Measurements from ENCODE around the gene UBQLN4.

Gene UBQLN4

DNA sequence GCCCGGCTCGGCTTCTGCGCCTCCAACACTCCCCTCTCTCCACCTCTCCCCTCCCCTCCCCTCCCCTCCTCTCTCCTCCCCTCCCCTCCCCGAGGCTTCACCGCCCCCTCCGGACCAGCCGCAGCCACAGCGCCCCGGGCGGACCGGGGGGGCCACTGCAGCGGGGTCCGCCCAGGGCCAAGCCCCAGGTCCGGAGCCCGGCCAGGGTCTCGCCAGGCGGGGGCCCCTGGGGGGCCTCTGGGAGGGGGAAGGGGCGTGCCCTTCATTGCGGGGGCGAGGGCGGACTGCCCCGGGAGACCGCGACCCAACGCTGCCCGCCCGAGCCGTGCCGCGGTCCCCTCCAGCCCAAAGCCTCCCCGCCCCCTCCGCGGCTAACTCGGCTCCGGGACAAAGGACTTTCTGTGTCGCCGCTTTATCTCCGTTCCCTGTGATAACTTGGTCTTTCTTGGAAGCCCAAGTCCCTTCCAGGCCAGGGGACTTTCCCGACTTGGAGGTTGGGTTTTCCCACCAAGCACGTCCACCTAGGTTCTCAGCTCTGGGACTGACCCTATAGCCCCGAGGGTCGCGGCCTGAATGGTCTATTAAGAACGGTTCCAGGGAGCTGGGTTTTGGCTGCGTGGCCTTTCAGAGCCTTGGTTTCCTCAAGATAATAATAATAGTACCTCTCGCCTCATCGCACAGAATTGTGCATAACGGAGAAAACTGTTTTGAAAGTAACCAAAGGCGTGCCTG, at the start of gene UBQLN4:
Gene UBQLN4 (minus strand): TSS at position 31 of the 732 bp plus-strand sequence. CDS start 97 bp downstream, outside the sequence.
- DNase-seq (ENCODE audit: low spot score) = peak; percentile 95
- TF ChIP-seq, protein P1, sequence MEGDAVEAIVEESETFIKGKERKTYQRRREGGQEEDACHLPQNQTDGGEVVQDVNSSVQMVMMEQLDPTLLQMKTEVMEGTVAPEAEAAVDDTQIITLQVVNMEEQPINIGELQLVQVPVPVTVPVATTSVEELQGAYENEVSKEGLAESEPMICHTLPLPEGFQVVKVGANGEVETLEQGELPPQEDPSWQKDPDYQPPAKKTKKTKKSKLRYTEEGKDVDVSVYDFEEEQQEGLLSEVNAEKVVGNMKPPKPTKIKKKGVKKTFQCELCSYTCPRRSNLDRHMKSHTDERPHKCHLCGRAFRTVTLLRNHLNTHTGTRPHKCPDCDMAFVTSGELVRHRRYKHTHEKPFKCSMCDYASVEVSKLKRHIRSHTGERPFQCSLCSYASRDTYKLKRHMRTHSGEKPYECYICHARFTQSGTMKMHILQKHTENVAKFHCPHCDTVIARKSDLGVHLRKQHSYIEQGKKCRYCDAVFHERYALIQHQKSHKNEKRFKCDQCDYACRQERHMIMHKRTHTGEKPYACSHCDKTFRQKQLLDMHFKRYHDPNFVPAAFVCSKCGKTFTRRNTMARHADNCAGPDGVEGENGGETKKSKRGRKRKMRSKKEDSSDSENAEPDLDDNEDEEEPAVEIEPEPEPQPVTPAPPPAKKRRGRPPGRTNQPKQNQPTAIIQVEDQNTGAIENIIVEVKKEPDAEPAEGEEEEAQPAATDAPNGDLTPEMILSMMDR (IDR thresholded peaks at IDR 0.05; ENCODE audit: borderline replicate concordance, control extremely low read depth, extremely low read depth, insufficient read depth, missing control alignments) = peak; percentile 88
- in situ Hi-C loops (cut with MboI; ENCODE audit: low sequenced_read_pairs, unreplicated experiment) = no loop called here

DNA sequence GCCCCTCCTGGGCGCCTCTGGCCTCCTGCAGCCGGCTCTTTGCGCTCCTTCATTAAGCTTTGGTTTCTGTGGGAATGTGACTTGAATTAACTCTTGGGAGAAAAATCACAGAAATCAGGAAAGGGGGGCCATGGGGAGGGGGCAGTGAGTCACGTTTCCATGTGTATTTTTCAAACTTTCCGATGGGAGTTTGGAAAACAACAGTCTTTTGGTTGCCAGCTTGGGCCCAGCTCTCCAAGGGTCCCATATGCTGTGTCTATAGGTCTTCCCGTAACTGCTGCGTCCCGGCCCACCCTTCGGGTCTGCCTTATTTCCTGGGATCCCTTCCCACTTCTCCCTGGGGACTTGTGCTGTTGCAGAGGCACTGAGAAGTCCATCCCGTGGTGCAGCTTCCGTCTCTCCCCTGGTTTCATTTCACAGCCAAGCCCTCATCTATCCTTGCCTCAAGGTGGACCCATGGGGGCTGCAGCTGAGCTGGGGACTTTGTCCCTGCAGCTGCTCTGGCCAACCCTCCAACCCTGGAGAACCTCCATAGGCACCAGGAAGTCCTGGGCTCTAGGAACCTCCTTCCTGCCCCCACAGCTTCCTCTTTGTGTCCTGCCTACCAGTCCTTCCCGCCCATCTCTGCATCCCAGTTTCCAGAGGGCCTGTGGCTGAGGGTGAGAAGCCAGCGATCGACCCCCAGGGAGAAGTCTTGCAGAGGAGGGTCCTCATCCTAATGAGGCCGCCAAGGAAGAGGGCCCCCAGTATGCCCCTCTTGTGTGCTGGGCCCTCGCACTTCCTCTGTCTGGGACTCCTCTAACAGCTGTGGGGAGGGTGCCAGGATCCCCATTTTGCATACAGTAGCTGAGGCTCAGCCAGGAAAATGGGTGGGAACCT, 49.3 kb upstream of the UBQLN4 start:
- in situ Hi-C loops (cut with MboI; ENCODE audit: low sequenced_read_pairs, unreplicated experiment) = no loop called here

DNA sequence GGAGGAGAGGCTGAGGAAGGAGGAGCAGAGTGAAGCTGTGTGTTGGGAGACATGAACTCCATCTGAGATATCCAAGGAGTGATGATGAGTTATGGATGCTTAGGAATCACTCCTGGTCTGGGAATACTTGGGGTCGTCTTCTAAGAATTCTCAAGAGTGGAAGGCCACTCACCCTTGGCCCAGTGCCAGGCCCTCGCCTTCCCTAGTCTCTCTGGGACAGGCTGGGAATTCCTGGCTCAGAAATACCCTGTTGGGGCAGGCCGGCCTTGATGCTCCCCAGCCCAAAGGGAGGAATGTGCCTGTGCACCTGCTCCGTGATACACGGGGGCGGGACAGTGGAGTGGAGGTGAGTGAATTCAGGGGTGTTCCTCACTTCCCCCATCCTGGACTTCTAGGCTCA, 48.3 kb upstream of the UBQLN4 start:
- DNase-seq (ENCODE audit: low spot score) = no peak
- TF ChIP-seq, protein P1 (IDR thresholded peaks at IDR 0.05; ENCODE audit: borderline replicate concordance, control extremely low read depth, extremely low read depth, insufficient read depth, missing control alignments) = no peak
- in situ Hi-C loops (cut with MboI; ENCODE audit: low sequenced_read_pairs, unreplicated experiment) = no loop called here

More for the DNA sequence above, 49.3 kb upstream of the UBQLN4 start:
- no peak for DNase-seq (ENCODE audit: low spot score)
- TF ChIP-seq, protein P1 (IDR thresholded peaks at IDR 0.05; ENCODE audit: borderline replicate concordance, control extremely low read depth, extremely low read depth, insufficient read depth, missing control alignments) = no peak

DNA sequence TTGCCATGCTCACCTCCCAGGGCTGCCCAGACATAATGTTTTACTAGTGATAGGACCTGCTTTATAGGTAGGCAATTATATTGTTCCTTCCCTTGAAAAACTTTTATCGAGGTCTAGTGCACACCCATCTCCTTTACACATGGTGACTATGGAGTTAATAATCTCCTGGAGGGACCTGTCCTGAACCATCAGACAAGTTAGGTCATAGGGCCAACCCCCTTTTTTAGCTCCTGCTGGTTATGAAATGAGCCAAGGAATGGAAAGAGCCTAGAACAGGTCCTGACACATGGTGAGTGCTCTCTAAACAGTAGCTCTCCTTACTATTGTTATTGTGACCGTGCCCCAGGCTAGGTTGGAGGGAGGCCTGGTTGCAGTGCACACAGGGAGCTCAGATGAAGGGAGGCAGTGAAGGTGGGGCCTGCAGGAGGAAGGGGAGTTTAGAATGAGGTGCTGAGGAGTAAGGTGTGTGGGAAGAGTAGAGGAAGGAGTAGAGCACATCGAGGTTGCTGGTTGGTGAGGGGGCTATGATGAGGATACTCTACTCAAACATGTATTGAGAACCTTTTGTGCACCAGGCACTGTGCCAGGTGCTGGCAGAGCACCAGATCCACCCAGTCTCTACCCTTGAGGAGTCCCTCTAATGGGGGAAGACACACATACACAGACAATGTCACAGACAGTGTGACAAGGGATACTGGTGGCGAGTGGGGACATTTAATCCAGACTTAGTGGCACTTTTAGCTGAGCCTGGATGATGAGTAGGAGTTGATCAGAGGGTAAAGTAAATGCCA, 46.8 kb upstream of the UBQLN4 start:
- in situ Hi-C loops (cut with MboI; ENCODE audit: low sequenced_read_pairs, unreplicated experiment) = no loop called here
- DNase-seq (ENCODE audit: low spot score) = no peak
- TF ChIP-seq, protein P1 (IDR thresholded peaks at IDR 0.05; ENCODE audit: borderline replicate concordance, control extremely low read depth, extremely low read depth, insufficient read depth, missing control alignments) = no peak

DNA sequence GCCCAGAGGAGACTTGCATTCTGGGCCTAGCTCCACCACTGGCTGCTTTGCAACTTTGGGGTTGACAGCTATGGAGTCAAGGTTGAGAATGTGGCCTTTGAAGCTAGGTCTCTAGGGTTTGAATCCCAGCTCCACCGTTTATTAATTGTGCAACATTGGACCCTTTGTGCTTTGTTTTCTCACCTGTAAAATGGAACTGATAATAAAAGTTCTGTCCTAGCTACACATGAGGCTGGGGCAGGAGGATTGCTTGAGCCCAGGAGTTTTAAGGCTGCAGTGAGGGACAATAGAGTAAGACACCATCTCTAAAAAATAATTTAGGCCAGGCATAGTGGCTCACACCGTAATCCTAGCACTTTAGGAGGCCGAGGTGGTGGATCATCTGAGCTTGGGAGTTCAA, 45.7 kb upstream of the UBQLN4 start:
- DNase-seq (ENCODE audit: low spot score) = no peak
- TF ChIP-seq, protein P1 (IDR thresholded peaks at IDR 0.05; ENCODE audit: borderline replicate concordance, control extremely low read depth, extremely low read depth, insufficient read depth, missing control alignments) = no peak
- in situ Hi-C loops (cut with MboI; ENCODE audit: low sequenced_read_pairs, unreplicated experiment) = loop anchor here (10.0 kb wide), 1 partner anchor 126 kb away; no protein-coding TSS in a partner anchor

DNA sequence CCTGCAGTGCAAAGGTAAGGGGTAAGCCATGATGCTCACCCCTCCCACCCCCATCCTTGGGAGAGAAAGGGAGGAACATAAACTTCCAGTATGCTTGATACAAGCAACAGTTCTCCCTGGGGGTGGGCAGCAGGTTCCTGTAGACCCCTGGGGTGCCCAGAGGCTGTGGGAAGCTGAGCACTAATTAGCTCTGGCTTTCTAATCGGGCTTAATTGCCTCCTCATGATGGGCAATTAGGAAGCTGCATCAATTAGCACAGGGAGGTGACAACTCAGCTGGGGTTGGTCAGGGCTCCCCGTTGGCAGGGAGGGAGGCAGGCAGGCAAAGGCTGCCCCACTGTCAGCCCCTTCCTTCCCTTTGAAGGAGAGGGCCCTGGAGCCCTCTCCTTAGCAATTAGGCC, 45.2 kb upstream of the UBQLN4 start:
- TF ChIP-seq, protein P1 (IDR thresholded peaks at IDR 0.05; ENCODE audit: borderline replicate concordance, control extremely low read depth, extremely low read depth, insufficient read depth, missing control alignments) = no peak
- in situ Hi-C loops (cut with MboI; ENCODE audit: low sequenced_read_pairs, unreplicated experiment) = loop anchor here (10.0 kb wide), 1 partner anchor 126 kb away; no protein-coding TSS in a partner anchor
- no peak for DNase-seq (ENCODE audit: low spot score)
